GM21423 (cell line): Measurements from ENCODE around the gene WDR1.

Source experiments
- ATAC-seq: cut with Tn5 transposase; IDR thresholded peaks from one replicate; pipeline ENCODE4 v1.9.1; 2021; ENCODE audit warnings: mild to moderate bottlenecking, moderate library complexity; ENCODE audit not compliant: unreplicated experiment

The WDR1 gene, protein sequence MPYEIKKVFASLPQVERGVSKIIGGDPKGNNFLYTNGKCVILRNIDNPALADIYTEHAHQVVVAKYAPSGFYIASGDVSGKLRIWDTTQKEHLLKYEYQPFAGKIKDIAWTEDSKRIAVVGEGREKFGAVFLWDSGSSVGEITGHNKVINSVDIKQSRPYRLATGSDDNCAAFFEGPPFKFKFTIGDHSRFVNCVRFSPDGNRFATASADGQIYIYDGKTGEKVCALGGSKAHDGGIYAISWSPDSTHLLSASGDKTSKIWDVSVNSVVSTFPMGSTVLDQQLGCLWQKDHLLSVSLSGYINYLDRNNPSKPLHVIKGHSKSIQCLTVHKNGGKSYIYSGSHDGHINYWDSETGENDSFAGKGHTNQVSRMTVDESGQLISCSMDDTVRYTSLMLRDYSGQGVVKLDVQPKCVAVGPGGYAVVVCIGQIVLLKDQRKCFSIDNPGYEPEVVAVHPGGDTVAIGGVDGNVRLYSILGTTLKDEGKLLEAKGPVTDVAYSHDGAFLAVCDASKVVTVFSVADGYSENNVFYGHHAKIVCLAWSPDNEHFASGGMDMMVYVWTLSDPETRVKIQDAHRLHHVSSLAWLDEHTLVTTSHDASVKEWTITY

DNA sequence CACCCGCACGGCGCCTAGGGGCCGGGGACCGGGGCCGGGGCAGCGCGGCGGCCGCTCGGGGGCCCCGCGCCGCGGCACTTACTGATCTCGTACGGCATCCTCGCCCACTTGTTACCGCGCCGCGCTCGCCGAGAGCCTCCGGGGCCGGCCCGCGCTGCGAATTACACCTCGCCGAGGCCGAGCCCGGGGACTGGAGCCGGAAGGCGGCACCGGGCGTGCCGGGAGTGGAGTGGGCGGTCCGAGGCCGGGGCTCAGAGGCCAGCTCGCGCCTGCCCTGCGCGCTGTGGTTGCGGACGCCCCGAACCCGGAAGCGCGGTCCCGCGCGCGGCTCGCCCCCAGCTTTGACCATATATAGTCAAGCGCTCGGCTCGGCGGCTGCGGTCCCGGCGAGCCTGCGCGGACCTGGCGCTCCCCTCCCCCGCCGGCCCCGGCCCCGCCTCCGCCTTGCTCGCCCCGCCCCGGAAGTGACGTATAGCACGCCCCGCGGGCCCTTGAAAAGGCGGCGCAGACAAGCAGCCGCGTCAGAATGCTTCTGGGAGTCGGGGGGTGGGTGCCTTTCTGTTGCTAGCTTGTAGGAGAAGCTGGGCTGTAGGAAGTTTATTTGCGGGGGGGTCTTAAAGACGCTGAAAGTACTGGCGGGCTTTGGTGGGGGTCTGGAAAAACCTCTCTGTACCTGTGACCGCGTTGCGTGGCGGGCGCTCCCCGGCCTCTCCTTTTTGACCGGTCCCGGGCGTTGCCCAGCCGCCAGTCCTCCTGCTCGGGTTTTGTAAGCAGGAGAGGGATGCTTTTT, at the start of gene WDR1:
Gene WDR1, minus strand, starts transcription at position 231 of the 790 bp plus-strand sequence. Its CDS starts 133 bp downstream, at position 98.
- peak; percentile 89 for ATAC-seq

DNA sequence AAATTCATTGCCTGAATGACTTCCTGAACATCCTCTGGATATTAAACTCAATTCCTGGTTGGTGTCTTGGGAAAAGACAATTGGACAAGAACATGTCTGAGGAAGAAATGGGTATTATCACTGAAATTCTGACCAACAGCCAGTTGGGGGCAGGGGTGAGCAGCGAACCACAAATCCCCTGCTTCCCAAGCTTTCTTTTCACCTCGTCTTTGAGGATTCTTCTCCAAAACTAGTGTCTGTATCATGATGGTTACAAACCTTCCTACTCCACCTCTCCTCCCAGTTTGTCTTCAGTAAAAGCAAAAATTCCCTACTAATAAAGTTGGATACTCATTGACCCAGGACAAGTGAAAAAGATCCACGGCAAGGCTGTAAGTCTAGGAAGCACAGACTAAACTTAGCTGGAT, 48.3 kb upstream of the WDR1 start:
- no peak for ATAC-seq

DNA sequence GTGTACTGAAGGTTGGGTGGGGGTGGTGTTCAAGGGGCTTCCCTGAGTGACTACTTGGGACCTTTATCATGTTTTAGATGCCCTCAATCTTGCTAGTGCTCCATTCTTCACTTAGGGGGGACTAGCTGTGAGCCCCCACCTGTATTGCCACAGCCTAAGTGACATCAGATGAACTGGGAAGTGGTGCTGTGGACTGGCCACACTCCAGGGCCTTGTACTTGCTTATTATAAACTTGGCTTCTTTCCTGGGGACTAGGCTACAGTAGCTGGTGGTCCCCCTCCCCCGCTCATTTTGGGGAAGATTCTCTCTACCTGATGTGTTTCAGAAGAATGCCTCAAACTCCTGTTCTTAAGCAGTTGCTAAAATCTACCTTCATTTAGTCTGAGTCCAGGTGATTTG, 46.7 kb upstream of the WDR1 start:
- ATAC-seq, result no peak

DNA sequence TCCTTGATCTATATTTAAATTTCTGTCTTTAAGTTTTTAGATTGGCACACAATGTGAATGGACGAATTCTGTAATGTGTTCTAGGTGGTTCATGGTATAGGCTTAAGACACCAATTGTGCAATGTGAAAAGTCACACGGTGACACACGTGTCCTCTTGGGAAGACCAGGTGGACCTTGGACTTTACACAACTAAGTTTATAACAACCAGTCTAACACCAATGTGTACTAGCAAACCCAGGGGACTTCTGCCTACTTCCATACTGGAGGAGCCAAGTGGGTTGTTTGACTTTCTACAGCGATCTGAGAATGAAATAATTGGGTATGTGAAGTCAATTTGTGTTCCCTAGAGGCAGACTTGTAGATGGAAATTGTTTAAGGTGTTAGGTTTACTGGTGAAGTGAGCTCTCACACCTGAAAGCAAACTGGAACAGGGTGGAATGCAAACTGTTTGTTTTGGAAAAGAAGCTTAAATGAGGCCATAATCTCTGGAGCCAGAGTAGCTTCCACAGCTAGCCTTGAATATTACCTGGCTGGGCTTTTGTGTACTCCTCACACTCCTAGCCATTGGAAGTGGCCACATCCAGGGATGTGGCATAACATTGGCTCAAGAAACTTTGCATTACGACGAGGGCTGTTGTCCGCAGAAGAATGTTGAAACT, 45.9 kb upstream of the WDR1 start:
- ATAC-seq, result no peak

DNA sequence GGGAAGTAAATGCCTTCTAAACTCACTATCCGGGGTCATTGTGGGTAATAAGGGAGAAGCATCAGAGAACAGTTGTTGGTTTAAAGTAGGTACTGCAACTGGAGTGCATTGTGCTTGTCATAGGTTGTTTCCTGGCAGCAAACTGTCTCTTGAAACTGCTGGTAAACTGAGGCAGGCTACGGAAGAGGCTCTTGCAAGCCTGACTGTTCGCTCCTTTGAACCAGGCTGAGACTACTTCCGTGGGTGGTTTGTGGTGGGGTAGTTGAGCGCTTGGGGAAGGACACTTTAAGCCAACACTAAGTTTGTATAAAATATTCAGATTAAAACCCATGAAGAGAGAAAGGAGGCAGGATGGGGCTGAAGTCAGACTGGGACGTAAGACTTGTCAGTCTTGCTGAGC, 45.2 kb upstream of the WDR1 start:
- no peak for ATAC-seq

DNA sequence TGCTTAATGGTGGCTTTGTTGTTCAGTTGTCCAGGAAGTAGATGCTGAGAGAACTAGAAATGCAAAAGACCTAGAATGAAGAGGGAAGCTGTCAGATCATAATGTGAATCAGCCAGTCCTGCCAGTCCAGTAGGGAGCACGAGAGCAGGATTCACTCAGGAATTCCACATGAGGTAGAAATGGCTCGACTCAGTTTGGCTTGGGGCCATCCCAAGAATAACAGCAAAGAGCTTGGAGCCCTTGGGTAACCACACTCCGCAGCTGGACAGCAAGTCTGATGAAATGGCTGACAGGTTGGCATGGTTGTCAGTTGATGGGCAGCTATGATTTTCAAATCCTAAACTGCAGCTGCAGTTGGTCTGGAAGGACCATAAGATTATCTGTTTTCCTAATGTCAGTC, 44.5 kb upstream of the WDR1 start:
- no peak for ATAC-seq

DNA sequence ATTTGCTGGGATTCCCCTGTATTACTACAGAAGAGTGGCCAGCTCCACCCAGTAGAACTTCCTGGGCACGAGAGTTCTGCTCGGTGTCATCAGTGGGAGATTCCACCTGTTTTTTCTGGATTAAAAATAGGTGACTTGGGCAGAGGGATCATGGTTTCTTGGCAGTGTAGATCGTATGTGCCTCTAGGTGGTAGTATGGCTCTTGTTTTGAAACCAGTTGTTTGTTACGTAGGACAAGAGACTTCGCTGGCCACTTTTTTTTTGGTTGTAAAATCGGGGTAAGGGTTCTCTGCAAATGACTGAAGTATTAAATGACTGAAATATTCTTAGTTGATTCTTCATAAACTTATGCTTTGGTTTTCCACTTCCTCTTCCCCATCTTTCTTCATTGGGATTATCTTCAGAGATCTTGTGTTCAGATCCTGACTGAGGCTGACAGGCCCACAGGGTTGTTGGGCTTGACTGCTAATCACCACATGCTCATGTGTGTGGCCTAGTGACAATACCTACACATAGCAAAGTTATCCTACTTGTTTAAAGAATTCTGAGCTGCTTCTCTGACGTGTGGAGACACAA, 43.8 kb upstream of the WDR1 start:
- ATAC-seq, result no peak

DNA sequence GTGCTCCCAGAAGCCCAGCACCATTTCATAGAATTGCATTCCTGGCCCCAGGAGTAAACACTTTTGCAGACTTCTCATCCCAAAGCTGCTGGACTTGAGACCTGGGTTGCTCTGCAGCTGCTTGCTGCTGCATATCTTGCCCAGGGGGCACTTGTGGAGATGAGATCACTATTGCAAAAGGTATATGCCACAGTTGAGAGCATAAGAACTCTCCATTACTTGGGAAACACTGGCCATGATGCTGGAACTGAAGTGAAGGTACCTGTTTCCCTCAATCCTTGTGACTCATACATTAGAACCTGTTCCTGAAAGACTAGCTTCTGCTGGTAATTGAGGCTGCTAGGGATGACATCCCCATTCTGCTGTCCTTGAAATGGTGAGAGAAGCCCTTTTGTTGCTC, 43.1 kb upstream of the WDR1 start:
- ATAC-seq, result no peak

DNA sequence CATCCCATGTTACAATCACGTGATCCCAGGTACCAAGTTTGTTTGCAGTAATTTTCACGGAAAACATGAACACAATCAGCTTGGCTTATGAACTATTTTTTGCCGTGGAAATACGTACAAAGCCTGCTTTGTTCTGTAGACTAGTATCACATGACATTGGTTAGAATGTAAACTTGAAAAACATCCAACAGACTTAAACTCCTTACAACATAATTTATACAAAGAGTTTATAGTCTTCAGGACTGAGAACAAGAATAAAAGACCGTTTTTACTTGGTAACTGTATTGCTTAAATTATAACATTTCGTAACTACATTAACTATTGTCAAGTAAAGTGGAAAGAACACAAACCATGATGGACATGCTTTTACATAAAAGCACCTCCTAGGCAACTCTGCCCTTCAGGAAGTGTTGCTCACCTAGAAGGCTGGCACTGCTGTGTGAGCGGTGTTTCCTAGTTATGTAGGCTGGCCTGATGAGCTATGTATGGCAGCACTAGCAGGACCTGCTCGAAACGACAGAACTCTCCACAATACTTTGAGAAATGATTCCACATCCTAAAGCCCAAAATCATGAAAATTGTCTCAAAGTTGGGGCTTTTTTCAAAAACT, 41.8 kb upstream of the WDR1 start:
- no peak for ATAC-seq

DNA sequence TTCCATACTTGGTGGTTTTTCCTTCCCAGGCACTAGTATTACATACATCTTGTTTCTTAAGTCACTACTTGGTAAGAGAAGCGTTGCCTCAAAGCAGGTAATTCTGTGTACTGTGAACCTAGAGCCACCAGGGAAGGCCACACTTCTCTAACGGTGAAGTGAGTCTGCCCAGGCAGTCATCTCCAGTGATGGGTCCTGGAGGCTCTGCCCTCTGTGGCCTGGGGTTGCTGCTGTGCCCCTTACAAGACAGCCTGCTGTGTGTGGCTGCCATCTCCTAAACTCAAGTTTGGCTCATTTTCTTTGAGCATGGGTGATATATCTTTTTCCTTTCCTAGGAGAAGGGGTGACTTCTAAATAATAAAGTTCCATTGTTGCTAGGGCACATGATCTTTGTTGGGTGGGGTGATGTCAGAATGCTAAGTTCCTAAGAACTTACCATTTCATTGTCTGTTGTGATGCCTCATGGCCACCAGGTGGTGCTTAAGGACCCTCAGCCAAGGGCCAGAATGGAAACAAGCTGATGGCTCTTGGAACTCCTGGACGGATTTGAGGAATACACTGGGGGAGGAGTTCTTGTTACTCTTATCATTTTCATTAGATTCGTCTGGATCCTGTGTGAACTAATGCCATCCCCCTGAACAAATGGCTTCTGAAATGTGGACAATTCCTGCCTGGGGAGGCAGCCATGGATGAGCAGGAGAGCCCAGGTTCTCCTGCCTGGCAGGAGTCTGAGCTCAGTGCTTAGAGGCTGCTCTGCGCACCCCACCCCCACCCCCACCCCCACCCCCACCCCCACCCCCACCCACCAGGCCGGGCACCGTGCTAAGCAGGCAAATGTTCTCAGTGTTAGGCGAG, 41.1 kb upstream of the WDR1 start:
- peak; percentile 72 for ATAC-seq

DNA sequence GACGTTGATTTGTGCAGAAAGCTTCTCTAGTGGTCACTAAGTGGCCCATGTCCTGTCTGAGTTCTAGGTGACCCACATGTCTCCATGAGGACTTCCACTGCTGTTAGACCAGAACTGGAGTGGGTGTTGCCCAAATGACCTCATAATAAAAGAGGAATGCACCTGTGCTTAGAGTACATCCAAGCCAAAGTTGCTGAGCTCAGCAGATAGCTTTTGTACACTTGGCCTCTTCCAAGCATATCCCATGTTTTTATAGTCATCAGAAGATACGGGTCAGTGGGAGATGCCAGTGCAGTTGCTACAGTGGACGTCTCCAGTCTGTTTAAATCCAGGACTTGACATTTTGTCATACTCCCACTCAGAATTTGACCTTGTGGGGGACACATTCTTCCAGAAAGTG, 37.6 kb upstream of the WDR1 start:
- no peak for ATAC-seq

DNA sequence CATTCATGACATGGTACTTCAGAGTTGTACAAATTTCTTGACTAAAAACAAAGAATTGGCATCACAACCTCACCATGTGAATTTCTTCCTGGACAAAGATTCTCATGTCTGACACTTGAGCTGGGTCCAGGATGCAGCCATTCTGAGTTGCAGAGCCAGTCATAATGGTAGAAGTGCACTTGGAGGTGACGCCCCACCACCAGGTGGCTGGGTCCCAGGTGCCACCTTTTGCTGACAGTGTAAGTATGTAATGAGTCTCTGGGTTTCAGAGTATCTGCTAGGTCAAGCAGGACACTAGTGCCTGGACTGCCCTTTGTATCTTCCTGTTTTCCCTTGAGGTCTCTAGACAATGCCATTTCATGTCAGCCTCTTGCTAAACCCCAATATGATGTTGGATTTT, 36.6 kb upstream of the WDR1 start:
- no peak for ATAC-seq

DNA sequence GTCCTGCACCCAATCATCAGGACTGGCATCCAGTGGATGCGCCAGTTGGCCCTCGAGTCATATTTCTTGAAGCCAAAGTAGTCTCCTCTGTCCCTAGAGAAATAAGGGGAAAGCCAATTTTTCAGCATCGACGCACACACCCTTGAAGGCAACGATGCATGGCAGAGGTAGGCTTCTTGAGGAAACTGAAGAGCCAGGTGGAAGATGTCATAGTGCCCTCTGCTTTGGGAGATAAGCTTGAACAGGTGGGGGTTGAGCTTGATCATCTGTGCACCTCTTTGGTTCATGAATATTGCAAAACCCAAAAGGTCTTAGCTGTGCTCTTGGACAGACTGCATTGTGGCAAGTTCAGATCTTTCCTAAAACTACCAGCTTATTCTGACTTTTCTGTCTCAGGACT, 34.6 kb upstream of the WDR1 start:
- peak; percentile 85 for ATAC-seq

DNA sequence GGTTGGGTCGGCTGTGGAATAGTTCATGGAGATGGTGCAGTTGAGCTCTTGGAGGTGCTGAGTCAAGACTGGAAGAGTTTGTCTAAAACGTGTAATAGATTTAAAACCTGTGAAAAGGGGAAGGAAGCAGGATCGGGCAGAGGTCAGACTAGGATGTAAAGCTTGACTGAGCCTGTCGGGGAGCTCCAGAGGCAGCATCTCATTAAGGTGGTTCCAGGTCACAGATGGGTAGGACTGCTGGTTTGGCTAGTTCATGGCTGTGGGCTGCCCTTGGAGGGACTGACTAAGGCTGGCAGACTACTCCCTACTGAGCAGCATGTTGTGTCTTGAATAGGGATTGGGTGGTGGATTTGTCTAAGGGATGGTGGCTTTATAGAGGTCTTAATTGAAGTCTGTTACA, 28.4 kb upstream of the WDR1 start:
- no peak for ATAC-seq

DNA sequence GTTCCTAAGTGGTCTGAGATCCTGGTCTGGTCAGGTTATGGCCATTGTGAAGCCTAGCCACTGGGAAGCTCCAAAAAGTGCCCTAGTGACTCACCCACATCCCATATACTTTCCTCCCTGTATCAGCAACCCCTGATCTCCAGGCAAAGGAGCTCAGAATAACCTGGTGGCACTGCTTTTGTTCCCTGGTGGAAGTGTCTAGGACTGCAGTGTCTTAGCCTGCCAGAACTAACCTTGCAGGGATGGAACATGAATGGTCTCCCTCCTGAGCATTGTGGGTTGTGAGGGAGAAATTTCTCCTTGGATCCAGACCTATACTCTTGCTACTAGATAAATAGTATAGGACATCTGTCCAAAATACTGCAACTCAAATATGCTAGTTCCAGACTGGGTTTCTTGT, 27.9 kb upstream of the WDR1 start:
- no peak for ATAC-seq

DNA sequence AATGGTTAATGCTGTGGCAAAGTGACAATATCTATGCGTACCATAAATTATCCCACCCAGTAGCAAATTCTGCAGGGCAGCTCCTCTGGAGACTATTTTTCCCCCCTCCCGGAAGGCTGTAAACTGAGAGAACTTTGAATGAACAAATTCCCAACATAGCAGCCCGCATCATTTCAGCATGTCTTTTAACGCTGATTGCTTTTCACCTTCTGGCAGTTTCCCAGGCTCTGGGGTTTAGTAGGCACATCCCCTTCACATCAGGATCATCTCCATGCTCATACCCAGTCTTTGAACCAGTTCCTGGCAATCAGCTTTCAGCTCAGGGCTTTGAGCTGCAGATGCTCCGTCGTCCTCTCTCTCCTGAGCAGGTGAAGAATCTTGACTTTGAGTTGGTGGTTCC, 26.6 kb upstream of the WDR1 start:
- no peak for ATAC-seq

DNA sequence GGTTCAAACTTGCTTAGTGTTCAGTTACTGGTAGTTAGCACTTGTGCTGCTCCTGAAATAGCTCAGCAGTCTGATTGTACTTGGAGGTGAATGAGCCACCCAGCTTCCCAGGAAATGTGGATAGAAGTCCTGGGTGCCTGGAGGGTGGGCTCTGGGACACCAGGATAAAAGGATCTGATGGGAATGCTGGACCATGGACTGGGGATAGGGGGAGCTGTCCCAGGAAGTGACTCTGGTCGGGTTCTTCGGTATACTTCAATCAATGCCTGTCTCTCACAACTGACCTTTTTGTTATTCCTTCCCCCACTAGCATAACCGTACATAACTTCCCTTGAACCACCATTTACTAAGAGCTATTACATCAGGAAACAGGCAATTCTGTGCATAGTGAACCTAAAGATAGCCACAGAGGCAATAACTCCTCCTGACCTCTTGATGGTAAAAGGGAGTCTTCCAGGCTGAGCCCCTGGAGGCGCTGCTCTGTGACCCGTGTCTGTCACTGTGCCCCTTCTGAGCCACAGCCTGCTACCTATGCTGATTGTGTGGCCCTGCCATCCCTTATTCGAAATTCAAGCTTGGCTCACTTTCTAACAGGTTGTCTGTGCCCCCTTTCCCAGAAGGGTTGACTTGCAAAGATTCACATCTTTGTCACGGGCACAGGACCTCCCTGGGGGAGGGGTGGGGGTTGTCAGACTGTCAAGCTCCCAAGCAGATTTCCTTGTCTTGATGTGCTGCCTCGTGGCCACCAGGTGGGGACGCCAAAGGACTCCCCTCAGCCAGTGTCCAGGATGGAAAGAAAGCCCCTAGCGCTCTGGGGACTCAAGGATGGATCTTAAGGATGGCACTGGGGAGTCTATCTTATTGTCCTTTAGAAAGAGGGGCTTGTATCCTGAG, 24.5 kb upstream of the WDR1 start:
- ATAC-seq, result no peak

DNA sequence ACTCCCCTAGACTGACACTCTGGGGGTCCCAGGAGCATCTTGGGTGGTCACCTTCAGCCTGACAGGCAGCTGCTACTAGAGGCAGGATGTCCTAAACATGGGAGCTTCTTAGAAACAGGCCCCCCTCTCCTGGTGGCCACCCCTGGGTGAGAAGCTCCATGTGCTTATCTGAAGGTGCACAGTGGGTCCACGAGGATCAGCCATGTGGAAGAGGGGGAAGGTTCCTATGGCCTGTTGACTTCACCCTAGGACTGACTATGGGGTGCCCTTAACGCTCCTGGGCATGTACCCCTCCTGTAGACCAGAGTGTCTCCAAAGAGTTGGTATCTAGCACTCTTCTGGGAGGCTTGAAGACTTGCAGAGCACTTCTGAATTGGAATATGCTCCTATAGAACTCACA, 22.9 kb upstream of the WDR1 start:
- no peak for ATAC-seq

DNA sequence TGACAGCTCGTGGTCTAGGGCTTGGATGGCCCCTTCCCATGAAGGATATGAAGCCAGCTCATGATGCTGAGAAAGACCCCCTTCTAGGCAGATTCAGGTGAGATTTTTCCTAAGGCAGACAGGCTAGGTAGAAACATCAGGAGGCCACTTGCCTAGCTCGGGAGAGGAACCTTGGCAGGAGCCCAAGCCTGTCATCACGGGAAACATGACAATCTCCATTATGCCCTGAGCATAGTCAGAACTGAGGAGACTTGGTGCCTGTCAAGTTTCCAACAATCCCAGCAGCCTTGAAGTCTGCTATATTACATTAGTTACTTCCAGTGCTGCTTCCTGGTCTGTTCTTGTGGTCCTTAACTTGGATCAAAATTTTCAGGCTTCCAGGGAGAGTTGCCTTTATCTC, 18.7 kb upstream of the WDR1 start:
- ATAC-seq, result no peak
